SH-SY5Y (cell line): ENCODE measurements around the gene SLC37A3.

Experiments
- GATA2 ChIP-seq: IDR thresholded peaks from 2 replicates; pipeline ENCODE4 v1.6.1; 2011; ENCODE audit warnings: mild to moderate bottlenecking, low read depth, low read length
- GATA3 ChIP-seq: IDR thresholded peaks from 2 replicates; pipeline ENCODE4 v1.6.1; 2011; ENCODE audit warnings: low read depth, mild to moderate bottlenecking, low read length, moderate library complexity

GRCh38 chr7:140403878-140404564 lies 5.7 kb upstream of the SLC37A3 start, which contains the start of gene RAB19:
- TF ChIP-seq GATA3 (no peak), GATA2 (no peak)
